ENCODE measurements around the gene PROK1. TPM values are rescaled to one million over a fixed set of nuclear protein-coding genes. Genes with fewer than 3 reads are reported as not detected.

Gene PROK1
- total and polyA plus RNA-seq, 11 donors, result 0.07 to 3.4 (median 0.40) TPM; not detected in 4

- no peak for TF ChIP-seq POLR2A (IDR thresholded peaks at IDR 0.05)
- TF ChIP-seq, protein P1, sequence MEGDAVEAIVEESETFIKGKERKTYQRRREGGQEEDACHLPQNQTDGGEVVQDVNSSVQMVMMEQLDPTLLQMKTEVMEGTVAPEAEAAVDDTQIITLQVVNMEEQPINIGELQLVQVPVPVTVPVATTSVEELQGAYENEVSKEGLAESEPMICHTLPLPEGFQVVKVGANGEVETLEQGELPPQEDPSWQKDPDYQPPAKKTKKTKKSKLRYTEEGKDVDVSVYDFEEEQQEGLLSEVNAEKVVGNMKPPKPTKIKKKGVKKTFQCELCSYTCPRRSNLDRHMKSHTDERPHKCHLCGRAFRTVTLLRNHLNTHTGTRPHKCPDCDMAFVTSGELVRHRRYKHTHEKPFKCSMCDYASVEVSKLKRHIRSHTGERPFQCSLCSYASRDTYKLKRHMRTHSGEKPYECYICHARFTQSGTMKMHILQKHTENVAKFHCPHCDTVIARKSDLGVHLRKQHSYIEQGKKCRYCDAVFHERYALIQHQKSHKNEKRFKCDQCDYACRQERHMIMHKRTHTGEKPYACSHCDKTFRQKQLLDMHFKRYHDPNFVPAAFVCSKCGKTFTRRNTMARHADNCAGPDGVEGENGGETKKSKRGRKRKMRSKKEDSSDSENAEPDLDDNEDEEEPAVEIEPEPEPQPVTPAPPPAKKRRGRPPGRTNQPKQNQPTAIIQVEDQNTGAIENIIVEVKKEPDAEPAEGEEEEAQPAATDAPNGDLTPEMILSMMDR (IDR thresholded peaks at IDR 0.05), result no peak
- Histone ChIP-seq H3K36me3 (no peaks in the 10 kb centered on the region), H3K27ac (no peak overlapping the region), H3K9me3 (no peaks in the 10 kb centered on the region), H3K27me3 (no peaks in the 10 kb centered on the region), H3K4me3 (no peak overlapping the region), H3K4me1 (peaks cover 0 to 14% (median 3%) of the 10 kb centered on the region in 12 donors)
- DNase-seq (no peak), ATAC-seq (no peak)
- intact Hi-C loops (cut with DNase I), result no loop called here
- 61 to 81% (median 74%) methylated on average over 3 of the region's 3 CpGs for WGBS, 4 donors
Observed at GRCh38 chr1:110471131-110471530, 20.2 kb downstream of the PROK1 start.

- Histone ChIP-seq H3K4me1 (peaks cover 0 to 8% (median 1%) of the 10 kb centered on the region in 12 donors), H3K27ac (no peak overlapping the region), H3K27me3 (no peaks in the 10 kb centered on the region), H3K36me3 (no peaks in the 10 kb centered on the region), H3K4me3 (no peak overlapping the region), H3K9me3 (no peaks in the 10 kb centered on the region)
- ATAC-seq (no peak), DNase-seq (no peak)
- 74 to 80% (median 74%) methylated on average over 9 to 10 of the region's 10 CpGs for WGBS, 4 donors
- TF ChIP-seq, protein P1 (IDR thresholded peaks at IDR 0.05), result no peak
- TF ChIP-seq POLR2A (IDR thresholded peaks at IDR 0.05), result no peak
- intact Hi-C loops (cut with DNase I), result no loop called here
Observed at GRCh38 chr1:110472546-110472945, 21.6 kb downstream of the PROK1 start.

DNA sequence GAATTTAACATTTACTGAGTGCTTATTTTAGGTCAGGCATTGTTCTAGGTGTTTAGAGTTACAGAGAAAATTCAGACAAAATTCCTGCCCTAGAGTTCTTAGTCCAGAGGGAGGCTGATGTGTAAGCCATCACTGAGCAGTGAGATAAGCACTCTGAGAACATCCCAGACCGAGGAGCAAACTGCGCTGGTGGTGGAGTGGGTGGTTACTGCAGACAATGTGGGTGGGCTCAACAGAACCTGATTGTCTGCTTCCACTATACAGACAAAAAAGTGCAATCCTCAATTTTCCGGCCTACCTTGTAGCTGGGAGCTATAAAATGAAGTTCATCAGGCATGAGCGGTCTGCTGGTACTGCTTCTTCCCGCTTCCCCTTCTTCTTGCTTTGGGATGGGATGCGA is 23.5 kb downstream of the PROK1 start:
- no peak for DNase-seq
- H3K36me3 ChIP-seq, result no peaks in the 10 kb centered on the region
- TF ChIP-seq, protein P1 (IDR thresholded peaks at IDR 0.05), result no peak
- no peak for TF ChIP-seq POLR2A (IDR thresholded peaks at IDR 0.05)
- H3K9me3 ChIP-seq, result no peaks in the 10 kb centered on the region
- no peaks in the 10 kb centered on the region for H3K27me3 ChIP-seq
- intact Hi-C loops (cut with DNase I), result no loop called here
- no peak overlapping the region for H3K4me3 ChIP-seq
- 87 to 94% (median 91%) methylated on average over 6 of the region's 6 CpGs for WGBS, 4 donors
- peaks cover 0 to 13% (median 1%) of the 10 kb centered on the region in 12 donors for H3K4me1 ChIP-seq
- no peak for ATAC-seq
- H3K27ac ChIP-seq, result no peak overlapping the region

DNA sequence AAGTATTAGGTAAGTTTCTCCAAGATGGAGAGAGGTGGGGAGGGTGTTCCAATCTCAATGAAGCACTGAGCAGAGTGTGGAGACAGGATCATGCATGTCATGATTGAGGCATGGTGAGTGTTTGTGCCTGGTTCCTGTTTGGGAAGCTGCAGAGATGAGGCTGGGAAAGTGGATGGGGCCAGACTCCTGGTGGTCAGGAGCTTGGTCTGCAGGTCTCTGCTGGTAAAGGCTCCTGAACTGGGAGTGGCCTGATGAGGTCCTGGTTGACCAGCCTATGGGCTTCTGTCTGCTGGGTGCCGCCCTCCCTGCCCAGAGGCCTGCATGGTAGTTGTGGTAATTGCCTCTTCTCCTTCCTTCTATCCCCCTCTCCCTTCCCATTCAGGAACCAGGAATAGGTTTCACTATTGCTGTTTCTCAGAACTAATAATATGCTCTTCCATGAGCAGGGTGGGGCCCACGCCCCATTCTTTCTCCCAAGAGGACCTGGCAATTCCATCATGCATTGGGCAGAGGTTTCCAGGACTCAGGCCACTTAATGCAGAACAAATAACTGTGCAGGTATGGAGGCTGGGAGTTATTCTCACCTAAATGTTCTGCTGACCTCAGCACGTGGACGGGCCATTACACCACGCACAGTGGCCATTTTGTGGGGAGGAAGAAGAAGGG is 24.5 kb downstream of the PROK1 start:
- H3K27ac ChIP-seq, result no peak overlapping the region
- intact Hi-C loops (cut with DNase I), result no loop called here
- H3K4me1 ChIP-seq, result peaks cover 0 to 13% (median 1%) of the 10 kb centered on the region in 12 donors
- H3K9me3 ChIP-seq, result no peaks in the 10 kb centered on the region
- WGBS, 4 donors, result 92 to 97% (median 93%) methylated on average over 5 of the region's 5 CpGs
- TF ChIP-seq POLR2A (IDR thresholded peaks at IDR 0.05), result no peak
- TF ChIP-seq, protein P1 (IDR thresholded peaks at IDR 0.05), result no peak
- no peak for DNase-seq
- no peak overlapping the region for H3K4me3 ChIP-seq
- ATAC-seq, result no peak
- no peaks in the 10 kb centered on the region for H3K36me3 ChIP-seq
- H3K27me3 ChIP-seq, result no peaks in the 10 kb centered on the region

Data from heart left ventricle (tissue), 16 donors.